Erythroblast (primary cell): ENCODE measurements around the gene BIN2.
"Not testable (repeated sequence)": the region's sequence is repeated elsewhere in the genome, so short reads cannot be mapped to it uniquely, and the experiment has no call there.

ENCODE experiments used
- GATA1 ChIP-seq: IDR thresholded peaks from 2 replicates; pipeline ENCODE4 v1.6.1; 2011; ENCODE audit warnings: low read depth, mild to moderate bottlenecking, control low read depth, low read length, moderate library complexity
- POLR2A ChIP-seq: IDR thresholded peaks from 2 replicates; pipeline ENCODE4 v1.6.1; 2011; ENCODE audit warnings: mild to moderate bottlenecking, low read length

GRCh38 chr12:51259600-51259999 is 64.4 kb downstream of the BIN2 start:
- not testable (repeated sequence) for TF ChIP-seq POLR2A, GATA1
